Measurements from ENCODE around the gene CBX4.

GRCh38 chr17:79829457-79829856 lies 9.8 kb downstream of the CBX4 start:
- TF ChIP-seq EP300 (IDR thresholded peaks at IDR 0.05) (no peak), POLR2A (IDR thresholded peaks at IDR 0.05) (no peak)
